MCF 10A (cell line): ENCODE data around the gene KIF17. TPM values are rescaled to one million over a fixed set of nuclear protein-coding genes. Genes with fewer than 3 reads are reported as not detected.

Experiments used
- BruUV-seq: library from RNA; stranded (reverse); fragments of 400-500 nt; replicated peaks from 2 replicates; lab custom pipeline; 2021; lab: Mats Ljungman, UMichigan
- CTCF ChIA-PET: fragments of 300-600 bp; sonication (Branson Sonifier 250); formaldehyde crosslinking; extraction: SDS; loops from one replicate; lab custom pipeline; 2021; ENCODE audit warnings: antibody characterized with exemption, inconsistent platforms; lab: Yijun Ruan, JAX
- POLR2A ChIA-PET: fragments of 300-600, 350-650 bp; sonication (Branson Sonifier 250); formaldehyde crosslinking; extraction: SDS; loops from one replicate; lab custom pipeline; 2020; ENCODE audit warnings: antibody characterized with exemption, inconsistent platforms; lab: Yijun Ruan, JAX
- DNase-seq: peaks from one replicate; pipeline ENCODE4 v3.0.0-alpha.2; 2018; ENCODE audit not compliant: unreplicated experiment
- H3K27ac Mint-ChIP-seq: one replicate; pipeline ENCODE4 v1.8.0; 2022; ENCODE audit warnings: mild to moderate bottlenecking, low read depth, mixed read lengths; ENCODE audit not compliant: unreplicated experiment
- H3K27me3 Mint-ChIP-seq: one replicate; pipeline ENCODE4 v1.8.0; 2022; ENCODE audit warnings: mixed read lengths; ENCODE audit not compliant: insufficient read depth, unreplicated experiment
- H3K36me3 Mint-ChIP-seq: one replicate; pipeline ENCODE4 v1.8.0; 2022; ENCODE audit warnings: mild to moderate bottlenecking, moderate library complexity, mixed read lengths; ENCODE audit not compliant: insufficient read depth, unreplicated experiment
- H3K4me1 Mint-ChIP-seq: one replicate; pipeline ENCODE4 v1.8.0; 2022; ENCODE audit warnings: mixed read lengths; ENCODE audit not compliant: insufficient read depth, unreplicated experiment
- H3K4me3 Mint-ChIP-seq: one replicate; pipeline ENCODE4 v1.8.0; 2022; ENCODE audit warnings: mild to moderate bottlenecking, moderate library complexity, mixed read lengths; ENCODE audit not compliant: unreplicated experiment
- H3K9me3 Mint-ChIP-seq: one replicate; pipeline ENCODE4 v1.8.0; 2022; ENCODE audit warnings: mixed read lengths; ENCODE audit not compliant: unreplicated experiment
- CTCF ChIP-seq: fragments of 200-600 bp; IDR thresholded peaks from one replicate; pipeline ENCODE4 v1.8.0; 2022; ENCODE audit warnings: antibody characterized with exemption, mild to moderate bottlenecking; ENCODE audit not compliant: unreplicated experiment
- intact Hi-C: fragments of 100-400 bp; cut with micrococcal nuclease; formaldehyde crosslinking; loops from 2 replicates; pipeline ENCODE4 v1.14.1; 2022
- total RNA-seq: library from RNA; stranded (reverse); gene quantifications from 2 replicates; pipeline ENCODE4 v1.2.3, GENCODE V29; 2022

The KIF17 gene
- total RNA-seq, 1 experiment from 2014 or later: 0.19 TPM

GRCh38 chr1:20625176-20626097 lies 92.4 kb downstream of the KIF17 start:
- H3K4me1 Mint-ChIP-seq: no peaks in the 10 kb centered on the region
- no peak for TF ChIP-seq CTCF
- no peak overlapping the region for H3K27ac Mint-ChIP-seq
- H3K27me3 Mint-ChIP-seq: no peaks in the 10 kb centered on the region
- no peaks in the 10 kb centered on the region for H3K36me3 Mint-ChIP-seq
- POLR2A ChIA-PET: interaction anchor here (0.6 to 1.6 kb wide), 2 partner anchors 7 to 9 kb away, joined by 4 to 6 read pairs; no protein-coding TSS in a partner anchor
- intact Hi-C loops: no loop called here
- no TSS peak for BruUV-seq
- DNase-seq: no peak
- H3K4me3 Mint-ChIP-seq: no peak overlapping the region
- CTCF ChIA-PET: interaction anchor here (0.6 to 1.5 kb wide), 6 partner anchors 9 to 705 kb away, joined by 3 to 4 read pairs (median 4); no protein-coding TSS in a partner anchor
- H3K9me3 Mint-ChIP-seq: no peaks in the 10 kb centered on the region

- Mint-ChIP-seq H3K27me3 (no peaks in the 10 kb centered on the region), H3K4me3 (no peak overlapping the region), H3K4me1 (no peaks in the 10 kb centered on the region), H3K9me3 (no peaks in the 10 kb centered on the region), H3K36me3 (no peaks in the 10 kb centered on the region), H3K27ac (no peak overlapping the region)
- TF ChIP-seq CTCF: no peak
- BruUV-seq: no TSS peak
- DNase-seq: no peak
- ChIA-PET POLR2A (interaction anchor here (1.6 kb wide), 1 partner anchor 10 kb away, joined by 6 read pairs; no protein-coding TSS in a partner anchor), CTCF (interaction anchor here (1.1 kb wide), 1 partner anchor 9 kb away, joined by 4 read pairs; no protein-coding TSS in a partner anchor)
- intact Hi-C loops: no loop called here
These were observed 93.1 kb downstream of the KIF17 start for GRCh38 chr1:20624709-20625108.

- CTCF ChIA-PET: interaction anchor here (1.1 to 1.5 kb wide), 3 partner anchors 9 to 13 kb away, joined by 3 to 4 read pairs (median 3); no protein-coding TSS in a partner anchor
- Mint-ChIP-seq H3K9me3 (no peaks in the 10 kb centered on the region), H3K4me3 (no peak overlapping the region), H3K27me3 (no peaks in the 10 kb centered on the region), H3K36me3 (no peaks in the 10 kb centered on the region), H3K27ac (no peak overlapping the region), H3K4me1 (no peaks in the 10 kb centered on the region)
- POLR2A ChIA-PET: no interaction called here
- no TSS peak for BruUV-seq
- TF ChIP-seq CTCF: no peak
- intact Hi-C loops: no loop called here
- DNase-seq: no peak
These were observed 96.8 kb downstream of the KIF17 start for GRCh38 chr1:20621012-20621411.

GRCh38 chr1:20619999-20620398 lies 97.8 kb downstream of the KIF17 start:
- no peak overlapping the region for H3K27ac Mint-ChIP-seq
- no peak overlapping the region for H3K4me3 Mint-ChIP-seq
- no peaks in the 10 kb centered on the region for H3K9me3 Mint-ChIP-seq
- BruUV-seq: no TSS peak
- no peak for TF ChIP-seq CTCF
- H3K4me1 Mint-ChIP-seq: no peaks in the 10 kb centered on the region
- no peak for DNase-seq
- no peaks in the 10 kb centered on the region for H3K27me3 Mint-ChIP-seq
- no peaks in the 10 kb centered on the region for H3K36me3 Mint-ChIP-seq
- ChIA-PET POLR2A (no interaction called here), CTCF (interaction anchor here (1.1 kb wide), 1 partner anchor 12 kb away, joined by 3 read pairs; no protein-coding TSS in a partner anchor)
- intact Hi-C loops: no loop called here
